Keratinocyte (primary cell): ENCODE measurements around the gene KRT3. TPM values are rescaled to one million over a fixed set of nuclear protein-coding genes. Genes with fewer than 3 reads are reported as not detected.

Experiments
- DNase-seq: peaks from one replicate; pipeline ENCODE4 v3.0.0-alpha.2; 2011; ENCODE audit warnings: low read depth, missing footprints, low spot score
- FAIRE-seq: peaks from 2 replicates; lab custom pipeline; 2011; peaks lifted over from hg19 to GRCh38; lab: Jason Lieb, UNC
- H2AFZ ChIP-seq: 2 replicates; pipeline ENCODE4 v1.6.0; 2012; ENCODE audit warnings: low read length, control low read depth, inconsistent platforms; ENCODE audit not compliant: control insufficient read depth
- H3K27ac ChIP-seq: 2 replicates; pipeline ENCODE4 v1.5.1; 2011; ENCODE audit warnings: low read length; ENCODE audit not compliant: control insufficient read depth, insufficient read depth
- H3K27me3 ChIP-seq: 3 replicates; pipeline ENCODE4 v1.6.0; 2011; ENCODE audit warnings: low read length; ENCODE audit not compliant: control insufficient read depth, insufficient read depth; ENCODE audit errors: extremely low read depth
- H3K36me3 ChIP-seq, 2 experiments: 2 replicates in 1 of 2; 3 replicates in 1 of 2; pipeline ENCODE4 v1.5.1; 2011; ENCODE audit warnings: low read length in 2 of 2, mild to moderate bottlenecking in 1 of 2; ENCODE audit not compliant: control insufficient read depth in 2 of 2, insufficient read depth in 2 of 2; ENCODE audit errors: extremely low read depth in 1 of 2
- H3K4me1 ChIP-seq: 3 replicates; pipeline ENCODE4 v1.5.1; 2011; ENCODE audit warnings: low read length; ENCODE audit not compliant: control insufficient read depth, insufficient read depth; ENCODE audit errors: extremely low read depth
- H3K4me2 ChIP-seq: 3 replicates; pipeline ENCODE4 v1.6.0; 2011; ENCODE audit warnings: low read depth, low read length; ENCODE audit not compliant: control insufficient read depth, insufficient read depth; ENCODE audit errors: extremely low read depth
- H3K4me3 ChIP-seq, 3 experiments: fragments of 200-600 bp in 1 of 3; sonication (generic) in 1 of 3; 2 replicates in 2 of 3; 3 replicates in 1 of 3; pipeline ENCODE4 v1.5.1; 2011 to 2016; ENCODE audit warnings: low read length in 3 of 3, mild to moderate bottlenecking in 3 of 3, control low read depth in 2 of 3, inconsistent platforms in 1 of 3, low read depth in 1 of 3, mixed read lengths in 1 of 3, mixed run types in 1 of 3, moderate library complexity in 1 of 3; ENCODE audit not compliant: control insufficient read depth in 2 of 3, insufficient read depth in 2 of 3; ENCODE audit errors: extremely low read depth in 1 of 3
- H3K79me2 ChIP-seq: 2 replicates; pipeline ENCODE4 v1.6.0; 2012; ENCODE audit warnings: low read length; ENCODE audit not compliant: control insufficient read depth, insufficient read depth
- H3K9ac ChIP-seq: 3 replicates; pipeline ENCODE4 v1.6.0; 2011; ENCODE audit warnings: low read length; ENCODE audit not compliant: control insufficient read depth, insufficient read depth; ENCODE audit errors: extremely low read depth
- H3K9me1 ChIP-seq: 3 replicates; pipeline ENCODE4 v1.6.0; 2011; ENCODE audit warnings: low read length; ENCODE audit not compliant: control insufficient read depth, insufficient read depth; ENCODE audit errors: extremely low read depth
- H3K9me3 ChIP-seq: 2 replicates; pipeline ENCODE4 v1.5.1; 2012; ENCODE audit warnings: low read depth, low read length; ENCODE audit not compliant: control insufficient read depth
- H4K20me1 ChIP-seq: 3 replicates; pipeline ENCODE4 v1.6.0; 2011; ENCODE audit warnings: low read length; ENCODE audit not compliant: control insufficient read depth, insufficient read depth; ENCODE audit errors: extremely low read depth
- EZH2 ChIP-seq: IDR thresholded peaks from one replicate; pipeline ENCODE4 v1.6.1; 2012; ENCODE audit warnings: inconsistent platforms, mild to moderate bottlenecking, low read length, moderate library complexity
- dilution Hi-C: fragments of 300-500 bp; cut with MboI; formaldehyde crosslinking; loops from one replicate; pipeline ENCODE4 v1.7.0; 2020; ENCODE audit warnings: low sequenced_read_pairs; ENCODE audit not compliant: extremely low pct_ligation_motif_present
- polyA plus RNA-seq, 5 experiments: library from polyadenylated mRNA; depleted of rRNA in 3 of 5; stranded (reverse) in 3 of 5; stranded (forward) in 1 of 5; unstranded in 1 of 5; fragments of >200 nt; gene quantifications; 1 replicate in 1 of 5; 2 replicates in 3 of 5; 3 replicates in 1 of 5; pipeline versions ENCODE4 v1.2.1 to v1.2.3, GENCODE V29; 2011 to 2012; ENCODE audit warnings: missing spikeins in 2 of 5, low read depth in 1 of 5, low replicate concordance in 1 of 5
- TF ChIP-seq, protein P1 (sequence below), 3 experiments: IDR thresholded peaks in 1 of 3; conservative IDR thresholded peaks in 1 of 3; optimal IDR thresholded peaks in 1 of 3; 2 replicates in 2 of 3; 3 replicates in 1 of 3; pipeline versions ENCODE3 to v1.5.1; 2011; ENCODE audit warnings: low read length in 3 of 3, mild to moderate bottlenecking in 3 of 3, moderate library complexity in 2 of 3, control low read depth in 1 of 3, inconsistent platforms in 1 of 3; ENCODE audit not compliant: insufficient read depth in 2 of 3; ENCODE audit errors: extremely low read depth in 1 of 3

Gene KRT3
- polyA plus RNA-seq, 1 donor (not counting 4 experiments of a cell fraction or from before 2014, with no cell fraction given) = 0.29 TPM

DNA sequence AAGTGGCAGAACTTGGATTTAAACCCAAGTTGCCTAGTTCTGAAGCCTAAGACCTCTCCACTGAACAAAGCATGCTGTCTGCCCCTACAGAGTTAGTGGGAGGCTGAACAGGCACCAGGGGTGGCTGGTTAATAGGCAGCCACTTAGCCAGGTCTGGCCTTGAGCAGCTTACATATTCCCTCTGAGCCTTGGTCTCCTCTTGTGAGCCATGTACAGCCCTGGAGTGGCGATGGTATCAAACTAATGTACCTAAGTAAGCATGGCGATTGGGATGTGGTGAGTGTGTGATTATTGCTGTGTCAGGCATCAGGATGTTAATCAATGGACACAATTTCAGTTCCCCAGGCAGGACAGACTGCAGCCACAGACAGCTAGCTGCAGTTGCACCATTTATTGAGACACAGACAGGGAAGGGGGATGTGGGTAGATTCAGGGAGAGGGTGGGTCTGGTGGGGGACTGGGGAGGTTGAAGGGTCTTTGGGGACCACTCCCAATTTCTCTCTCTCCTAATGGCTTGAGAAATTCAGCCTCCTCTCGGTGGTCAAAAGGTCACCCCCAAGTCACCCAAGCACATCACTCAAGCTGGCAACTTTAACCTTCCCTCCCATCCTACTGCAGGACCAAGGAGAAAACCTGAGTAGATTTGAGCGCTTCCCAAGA lies 25.3 kb upstream of the KRT3 start:
- no peaks in the 10 kb centered on the region for H3K9me3 ChIP-seq
- DNase-seq = no peak
- H3K79me2 ChIP-seq = no peaks in the 10 kb centered on the region
- H2AFZ ChIP-seq = no peak overlapping the region
- H3K36me3 ChIP-seq = no peaks in the 10 kb centered on the region
- TF ChIP-seq, protein P1, sequence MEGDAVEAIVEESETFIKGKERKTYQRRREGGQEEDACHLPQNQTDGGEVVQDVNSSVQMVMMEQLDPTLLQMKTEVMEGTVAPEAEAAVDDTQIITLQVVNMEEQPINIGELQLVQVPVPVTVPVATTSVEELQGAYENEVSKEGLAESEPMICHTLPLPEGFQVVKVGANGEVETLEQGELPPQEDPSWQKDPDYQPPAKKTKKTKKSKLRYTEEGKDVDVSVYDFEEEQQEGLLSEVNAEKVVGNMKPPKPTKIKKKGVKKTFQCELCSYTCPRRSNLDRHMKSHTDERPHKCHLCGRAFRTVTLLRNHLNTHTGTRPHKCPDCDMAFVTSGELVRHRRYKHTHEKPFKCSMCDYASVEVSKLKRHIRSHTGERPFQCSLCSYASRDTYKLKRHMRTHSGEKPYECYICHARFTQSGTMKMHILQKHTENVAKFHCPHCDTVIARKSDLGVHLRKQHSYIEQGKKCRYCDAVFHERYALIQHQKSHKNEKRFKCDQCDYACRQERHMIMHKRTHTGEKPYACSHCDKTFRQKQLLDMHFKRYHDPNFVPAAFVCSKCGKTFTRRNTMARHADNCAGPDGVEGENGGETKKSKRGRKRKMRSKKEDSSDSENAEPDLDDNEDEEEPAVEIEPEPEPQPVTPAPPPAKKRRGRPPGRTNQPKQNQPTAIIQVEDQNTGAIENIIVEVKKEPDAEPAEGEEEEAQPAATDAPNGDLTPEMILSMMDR (optimal IDR thresholded peaks at IDR 0.05 in 1 of 3, IDR thresholded peaks at IDR 0.05 in 1 of 3, conservative IDR thresholded peaks at IDR 0.05 in 1 of 3; ENCODE audit: extremely low read depth in 1 of 3, insufficient read depth in 2 of 3, low read length in 3 of 3) = no peak
- TF ChIP-seq EZH2 = no peak
- H3K27me3 ChIP-seq = peaks cover 29% of the 10 kb centered on the region
- dilution Hi-C loops = no loop called here
- H3K9ac ChIP-seq = no peak overlapping the region
- H3K4me1 ChIP-seq = no peaks in the 10 kb centered on the region
- H3K9me1 ChIP-seq = no peaks in the 10 kb centered on the region
- H3K27ac ChIP-seq = no peak overlapping the region
- H3K4me3 ChIP-seq = no peak overlapping the region
- no peak overlapping the region for H3K4me2 ChIP-seq
- FAIRE-seq = no peak
- peaks cover 4% of the 10 kb centered on the region for H4K20me1 ChIP-seq

DNA sequence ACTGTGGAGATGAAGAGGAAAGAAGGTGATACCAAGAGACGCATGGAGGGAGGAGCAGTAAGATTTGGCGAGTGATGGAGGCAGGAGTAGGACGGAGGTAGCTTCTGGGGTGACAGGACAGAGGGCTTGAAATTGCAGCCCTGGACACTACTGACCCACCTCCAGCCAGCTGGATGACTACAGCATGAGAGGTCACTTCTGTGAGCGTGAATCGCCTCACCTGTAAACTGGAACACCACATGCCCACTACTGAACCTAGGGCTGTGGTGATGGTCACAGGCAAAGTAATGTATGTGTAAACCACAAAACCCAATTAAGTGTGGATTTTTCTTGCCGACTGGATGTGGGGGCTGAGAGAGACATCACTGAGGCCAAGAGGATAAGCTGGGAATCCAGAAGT lies 24.6 kb upstream of the KRT3 start:
- no peak overlapping the region for H3K27ac ChIP-seq
- H3K9me1 ChIP-seq = no peaks in the 10 kb centered on the region
- dilution Hi-C loops = no loop called here

More for the DNA sequence above, 24.6 kb upstream of the KRT3 start:
- no peak overlapping the region for H3K9ac ChIP-seq
- peaks cover 29% of the 10 kb centered on the region for H3K27me3 ChIP-seq
- peaks cover 4% of the 10 kb centered on the region for H4K20me1 ChIP-seq
- H3K36me3 ChIP-seq = no peaks in the 10 kb centered on the region
- no peaks in the 10 kb centered on the region for H3K4me1 ChIP-seq
- H2AFZ ChIP-seq = no peak overlapping the region
- DNase-seq (no peak), FAIRE-seq (no peak)
- H3K79me2 ChIP-seq = no peaks in the 10 kb centered on the region
- H3K4me3 ChIP-seq = no peak overlapping the region
- H3K9me3 ChIP-seq = no peaks in the 10 kb centered on the region
- no peak overlapping the region for H3K4me2 ChIP-seq
- TF ChIP-seq EZH2 = no peak
- TF ChIP-seq, protein P1 (optimal IDR thresholded peaks at IDR 0.05 in 1 of 3, IDR thresholded peaks at IDR 0.05 in 1 of 3, conservative IDR thresholded peaks at IDR 0.05 in 1 of 3; ENCODE audit: extremely low read depth in 1 of 3, insufficient read depth in 2 of 3, low read length in 3 of 3) = no peak
